GM12891 (cell line): Measurements from ENCODE around the gene CALN1.

Source experiments
- PAX5 ChIP-seq: IDR thresholded peaks from 2 replicates; pipeline ENCODE4 v1.6.1; 2011; ENCODE audit warnings: low read length, moderate library complexity, mild to moderate bottlenecking; ENCODE audit not compliant: insufficient read depth, severe bottlenecking
- POLR2A ChIP-seq: IDR thresholded peaks from 2 replicates; pipeline ENCODE4 v1.6.1; 2011; ENCODE audit warnings: low read depth, low read length, control low read depth
- POLR2AphosphoS5 ChIP-seq: IDR thresholded peaks from 2 replicates; pipeline ENCODE4 v1.6.1; 2011; ENCODE audit warnings: low read depth, low read length, control low read depth
- POU2F2 ChIP-seq: IDR thresholded peaks from 2 replicates; pipeline ENCODE4 v1.6.1; 2011; ENCODE audit warnings: low read depth, mild to moderate bottlenecking, control low read depth, low read length, moderate library complexity
- SPI1 ChIP-seq: IDR thresholded peaks from 2 replicates; pipeline ENCODE4 v1.6.1; 2011; ENCODE audit warnings: low read depth, low read length, control low read depth
- TAF1 ChIP-seq: IDR thresholded peaks from 2 replicates; pipeline ENCODE4 v1.6.1; 2011; ENCODE audit warnings: low read depth, low read length, control low read depth

DNA sequence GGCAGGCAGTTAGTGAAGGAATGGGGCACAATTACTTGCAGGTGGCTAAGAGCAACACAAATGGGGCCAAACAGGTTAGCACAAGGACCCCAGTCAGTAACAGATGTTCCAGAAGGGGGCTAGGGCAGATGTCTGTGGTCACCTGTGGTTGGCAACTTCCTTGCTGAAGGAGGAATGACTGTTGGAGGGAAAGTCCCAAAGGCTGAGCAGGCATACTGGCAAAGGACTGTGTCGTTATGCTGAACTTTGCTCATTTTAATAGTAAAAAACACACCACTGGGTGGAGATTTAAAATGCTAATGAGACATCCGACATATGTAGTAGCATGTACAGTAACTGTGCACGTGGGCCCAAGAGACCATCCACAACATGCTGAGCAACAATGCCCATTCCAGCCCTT lies 511.6 kb downstream of the CALN1 start:
- no peak for TF ChIP-seq POLR2A
- no peak for TF ChIP-seq POLR2AphosphoS5
- no peak for TF ChIP-seq TAF1
- TF ChIP-seq SPI1, result no peak
- TF ChIP-seq POU2F2, result no peak
- TF ChIP-seq PAX5, result no peak
